Activated naive CD8-positive, alpha-beta T cell (primary cell): ENCODE data around the gene OCA2.
"Not testable (repeated sequence)": the region's sequence is repeated elsewhere in the genome, so short reads cannot be mapped to it uniquely, and the experiment has no call there.

ENCODE experiments used
- H3K27ac Mint-ChIP-seq: one replicate; pipeline ENCODE4 v1.8.0; 2021; ENCODE audit warnings: mixed read lengths
- H3K27me3 Mint-ChIP-seq: one replicate; pipeline ENCODE4 v1.8.0; 2021; ENCODE audit warnings: mixed read lengths
- H3K36me3 Mint-ChIP-seq: one replicate; pipeline ENCODE4 v1.8.0; 2021; ENCODE audit warnings: mixed read lengths
- H3K4me1 Mint-ChIP-seq: one replicate; pipeline ENCODE4 v1.8.0; 2021; ENCODE audit warnings: low read depth, mixed read lengths
- H3K4me3 Mint-ChIP-seq: one replicate; pipeline ENCODE4 v1.8.0; 2021; ENCODE audit warnings: mild to moderate bottlenecking, mixed read lengths
- H3K9me3 Mint-ChIP-seq: one replicate; pipeline ENCODE4 v1.8.0; 2021; ENCODE audit warnings: low read depth, mixed read lengths

Gene OCA2

DNA sequence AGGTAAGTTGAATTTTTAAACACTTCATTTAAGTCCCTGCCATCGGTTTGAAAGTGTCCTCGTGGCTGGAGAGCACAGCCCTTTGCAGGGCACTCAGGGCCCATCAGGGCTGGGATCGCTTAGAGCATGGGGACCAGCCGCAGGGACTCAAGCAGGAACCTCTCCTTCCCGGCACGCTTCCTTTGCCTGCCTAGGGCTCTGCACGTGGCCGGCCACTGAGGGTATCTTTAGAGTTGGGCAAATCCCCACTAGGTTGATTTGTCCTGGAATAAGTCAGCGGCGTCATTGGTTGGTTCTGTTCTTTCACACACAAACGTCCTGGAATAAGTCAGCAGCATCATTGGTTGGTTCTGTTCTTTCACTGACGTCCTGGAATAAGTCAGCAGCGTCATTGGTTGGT, 131.6 kb downstream of the OCA2 start:
- Mint-ChIP-seq H3K27me3 (no peaks in the 10 kb centered on the region), H3K4me1 (no peaks in the 10 kb centered on the region), H3K36me3 (no peaks in the 10 kb centered on the region), H3K9me3 (no peaks in the 10 kb centered on the region), H3K4me3 (no peak overlapping the region), H3K27ac (no peak overlapping the region)

DNA sequence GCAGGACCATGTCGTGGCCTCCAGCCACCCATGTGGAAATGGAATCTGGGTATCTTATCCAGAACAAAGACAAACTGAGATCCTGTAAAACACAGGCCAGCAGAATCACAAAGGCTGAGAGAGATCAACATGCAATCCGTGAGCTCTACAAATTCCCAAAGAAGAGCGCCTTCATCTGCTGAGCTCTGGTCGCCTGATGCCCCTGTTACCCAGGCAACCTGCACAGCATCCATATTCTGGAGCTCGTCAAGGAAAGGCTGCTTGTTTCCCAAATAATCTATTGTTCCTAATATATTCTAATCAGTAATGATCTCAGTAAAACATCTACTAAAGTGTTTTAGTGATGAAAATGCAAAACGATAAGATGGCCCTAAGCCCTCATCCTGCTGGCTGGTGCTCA, 133.6 kb downstream of the OCA2 start:
- H3K27ac Mint-ChIP-seq = no peak overlapping the region
- H3K36me3 Mint-ChIP-seq = no peaks in the 10 kb centered on the region
- H3K9me3 Mint-ChIP-seq = no peaks in the 10 kb centered on the region
- peaks cover 1% of the 10 kb centered on the region for H3K27me3 Mint-ChIP-seq
- no peak overlapping the region for H3K4me3 Mint-ChIP-seq
- H3K4me1 Mint-ChIP-seq = no peaks in the 10 kb centered on the region

DNA sequence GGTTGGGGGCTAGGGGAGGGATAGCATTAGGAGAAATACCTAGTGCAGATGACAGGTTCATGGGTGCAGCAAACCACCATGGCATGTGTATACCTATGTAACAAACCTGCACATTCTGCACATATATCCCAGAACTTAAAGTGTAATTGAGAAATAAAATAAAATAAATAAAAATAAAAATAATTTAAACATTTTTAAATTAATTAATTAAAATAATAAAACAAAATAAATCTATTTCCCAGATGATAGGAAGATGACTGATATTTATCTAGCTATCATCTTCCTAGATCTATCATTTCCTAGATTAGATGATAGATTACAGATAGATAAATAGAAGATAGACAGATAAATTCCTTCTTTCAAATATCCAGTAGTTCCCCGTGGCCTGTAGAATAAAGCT, 137.3 kb downstream of the OCA2 start:
- no peaks in the 10 kb centered on the region for H3K4me1 Mint-ChIP-seq

DNA sequence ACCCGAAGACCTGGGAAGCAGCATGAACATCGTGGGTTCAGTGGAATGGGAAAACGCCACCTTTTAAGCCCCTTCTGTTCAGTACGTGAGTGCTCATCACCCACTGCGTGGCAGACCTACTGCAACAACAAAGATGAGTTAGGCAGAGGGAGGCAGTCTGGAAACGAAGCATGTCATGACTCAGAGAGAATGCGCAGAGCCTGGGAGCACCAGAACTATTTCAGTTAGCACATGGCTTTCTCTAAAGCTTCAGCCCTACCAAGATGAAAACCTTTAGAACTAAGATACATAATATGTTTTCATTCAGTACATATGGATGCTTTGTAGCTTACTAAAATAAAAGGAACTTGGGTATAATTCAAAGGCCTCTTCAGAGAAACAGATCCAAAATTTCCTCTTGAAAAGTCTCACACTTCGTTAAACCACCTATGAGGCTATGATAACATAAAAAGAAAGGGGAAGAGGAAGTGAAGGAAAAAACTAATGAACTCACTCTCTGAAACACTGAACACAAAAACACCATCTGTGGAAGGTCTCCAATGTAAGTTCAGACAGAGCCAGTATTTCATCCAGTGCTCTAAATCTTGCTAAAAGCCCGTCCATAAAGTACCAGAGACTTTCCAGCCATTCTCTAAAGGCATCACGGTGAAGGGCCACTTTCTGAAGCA, 140.1 kb downstream of the OCA2 start:
- Mint-ChIP-seq H3K4me3 (no peak overlapping the region), H3K27ac (no peak overlapping the region), H3K36me3 (no peaks in the 10 kb centered on the region), H3K27me3 (peaks cover 1% of the 10 kb centered on the region), H3K4me1 (no peaks in the 10 kb centered on the region), H3K9me3 (no peaks in the 10 kb centered on the region)

More for the DNA sequence above, 137.3 kb downstream of the OCA2 start:
- Mint-ChIP-seq H3K36me3 (no peaks in the 10 kb centered on the region), H3K27ac (no peak overlapping the region), H3K9me3 (no peaks in the 10 kb centered on the region), H3K27me3 (peaks cover 1% of the 10 kb centered on the region), H3K4me3 (no peak overlapping the region)

DNA sequence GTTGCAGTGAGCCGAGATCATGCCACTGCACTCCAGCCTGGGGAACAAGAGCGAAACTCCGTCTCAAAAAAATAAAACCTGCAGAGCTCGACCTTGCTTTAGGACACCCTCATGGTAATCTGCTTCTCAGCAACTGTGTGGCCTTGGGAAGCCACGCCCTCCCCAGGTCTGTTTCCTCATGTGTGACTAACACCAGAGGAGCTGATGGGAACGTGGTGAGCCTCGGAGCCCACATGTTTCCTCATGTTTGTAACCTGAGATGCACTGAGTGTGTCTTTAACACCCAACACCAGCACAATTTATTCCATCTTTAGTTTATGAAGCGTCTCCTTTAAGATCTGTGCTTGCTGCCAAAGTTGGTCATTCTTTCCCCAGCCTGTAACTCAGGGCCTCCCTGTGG, 142.8 kb downstream of the OCA2 start:
- Mint-ChIP-seq H3K4me1 (no peaks in the 10 kb centered on the region), H3K4me3 (no peak overlapping the region), H3K27me3 (no peaks in the 10 kb centered on the region)

DNA sequence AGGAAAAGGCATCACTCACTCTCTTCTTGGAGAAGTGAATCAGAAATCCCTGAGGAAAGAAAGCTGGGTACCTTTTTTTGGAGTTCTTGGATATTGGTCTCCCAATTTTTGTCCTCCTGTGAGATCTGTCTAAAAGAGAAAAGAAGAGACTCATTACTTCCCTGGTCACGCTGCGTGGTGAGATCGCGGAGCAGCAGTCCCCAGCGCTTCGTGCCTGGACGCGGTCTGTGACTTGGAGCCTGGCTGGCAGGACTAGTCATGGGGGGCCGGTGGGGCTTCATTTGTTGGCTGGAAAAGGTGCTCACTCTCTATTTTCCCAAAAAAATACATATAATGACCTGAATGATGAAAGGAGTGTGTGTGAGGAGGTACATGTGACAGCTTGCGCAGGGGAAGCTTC, 144.0 kb downstream of the OCA2 start:
- no peak overlapping the region for H3K27ac Mint-ChIP-seq

More for the DNA sequence above, 142.8 kb downstream of the OCA2 start:
- Mint-ChIP-seq H3K36me3 (no peaks in the 10 kb centered on the region), H3K27ac (no peak overlapping the region), H3K9me3 (no peaks in the 10 kb centered on the region)

DNA sequence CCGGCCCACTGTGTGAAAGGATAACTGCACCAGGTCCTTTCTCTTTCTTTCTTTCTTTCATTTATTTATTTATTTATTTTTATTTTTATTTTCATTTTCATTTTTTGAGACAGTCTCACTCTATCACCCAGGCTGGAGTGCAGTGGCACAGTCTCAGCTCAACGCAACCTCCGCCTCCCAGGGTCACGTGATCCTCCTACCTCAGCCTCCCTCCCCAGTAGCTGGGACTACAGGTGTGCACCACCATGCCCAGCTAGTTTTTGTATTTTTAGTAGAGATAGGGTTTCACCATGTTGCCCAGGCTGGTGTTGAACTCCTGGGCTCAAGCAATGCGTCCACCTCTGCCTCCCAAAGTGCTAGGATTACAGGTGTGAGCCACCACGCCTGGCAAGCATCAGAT, 146.5 kb downstream of the OCA2 start:
- not testable (repeated sequence) for H3K4me1 Mint-ChIP-seq, H3K36me3 Mint-ChIP-seq, H3K4me3 Mint-ChIP-seq, H3K9me3 Mint-ChIP-seq, H3K27ac Mint-ChIP-seq, H3K27me3 Mint-ChIP-seq

More for the DNA sequence above, 144.0 kb downstream of the OCA2 start:
- Mint-ChIP-seq H3K36me3 (no peaks in the 10 kb centered on the region), H3K4me1 (no peaks in the 10 kb centered on the region), H3K27me3 (no peaks in the 10 kb centered on the region), H3K9me3 (no peaks in the 10 kb centered on the region), H3K4me3 (no peak overlapping the region)

DNA sequence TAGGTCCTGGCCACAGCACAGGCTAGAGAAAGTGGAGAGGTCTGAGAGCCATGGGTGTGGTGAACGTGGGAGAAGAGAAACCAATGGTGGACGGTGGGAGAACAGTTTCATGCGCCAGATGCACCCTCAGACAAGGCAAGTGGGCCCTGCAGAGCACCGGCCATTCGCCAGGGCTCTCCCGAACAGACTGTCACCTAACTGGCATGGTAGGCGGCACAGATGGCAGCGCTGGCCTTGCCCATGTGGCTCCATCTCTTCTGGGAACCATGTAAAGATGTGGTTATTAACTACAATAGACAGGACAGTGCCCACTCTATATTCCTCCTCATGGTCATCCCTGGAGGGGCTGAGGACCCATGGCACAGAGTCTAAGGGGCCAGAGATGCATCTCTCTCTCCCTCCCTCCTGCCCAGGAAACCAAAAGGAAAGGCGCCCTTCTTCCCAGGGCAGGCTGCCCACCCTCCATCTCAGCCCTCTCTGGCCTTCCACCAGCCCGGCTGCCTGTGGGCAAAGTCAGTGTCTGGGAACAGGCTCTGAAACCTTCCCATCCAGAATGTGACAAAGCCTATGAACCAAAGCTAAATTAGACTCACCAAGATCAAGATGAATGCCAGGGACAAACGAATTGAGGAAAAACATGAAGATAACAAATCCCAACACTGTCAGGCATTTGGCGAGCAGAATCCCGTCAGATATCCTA, 147.8 kb downstream of the OCA2 start:
- H3K9me3 Mint-ChIP-seq = no peaks in the 10 kb centered on the region
- H3K4me1 Mint-ChIP-seq = no peaks in the 10 kb centered on the region
- no peak overlapping the region for H3K4me3 Mint-ChIP-seq
- no peak overlapping the region for H3K27ac Mint-ChIP-seq
- no peaks in the 10 kb centered on the region for H3K36me3 Mint-ChIP-seq
- no peaks in the 10 kb centered on the region for H3K27me3 Mint-ChIP-seq

DNA sequence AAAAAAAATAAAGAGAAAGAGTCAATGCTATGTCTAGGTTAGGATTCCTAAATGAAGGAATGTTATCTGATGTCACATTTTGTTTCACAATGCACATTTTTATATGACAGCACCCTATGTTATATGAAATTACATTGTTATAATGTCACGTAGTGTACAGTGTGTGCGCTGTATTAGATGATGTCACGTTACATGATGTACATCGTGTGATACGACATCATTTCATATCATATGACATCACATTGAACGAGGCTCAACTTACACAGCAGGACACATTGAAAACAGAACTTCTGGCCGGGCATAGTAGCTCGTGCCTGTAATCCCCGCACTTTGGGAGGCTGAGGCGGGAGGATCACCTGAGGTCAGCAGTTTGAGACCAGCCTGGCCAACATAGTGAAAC, 150.0 kb downstream of the OCA2 start:
- no peak overlapping the region for H3K4me3 Mint-ChIP-seq
- no peaks in the 10 kb centered on the region for H3K27me3 Mint-ChIP-seq
- no peaks in the 10 kb centered on the region for H3K36me3 Mint-ChIP-seq
- H3K27ac Mint-ChIP-seq = no peak overlapping the region
- H3K9me3 Mint-ChIP-seq = no peaks in the 10 kb centered on the region
- H3K4me1 Mint-ChIP-seq = no peaks in the 10 kb centered on the region

DNA sequence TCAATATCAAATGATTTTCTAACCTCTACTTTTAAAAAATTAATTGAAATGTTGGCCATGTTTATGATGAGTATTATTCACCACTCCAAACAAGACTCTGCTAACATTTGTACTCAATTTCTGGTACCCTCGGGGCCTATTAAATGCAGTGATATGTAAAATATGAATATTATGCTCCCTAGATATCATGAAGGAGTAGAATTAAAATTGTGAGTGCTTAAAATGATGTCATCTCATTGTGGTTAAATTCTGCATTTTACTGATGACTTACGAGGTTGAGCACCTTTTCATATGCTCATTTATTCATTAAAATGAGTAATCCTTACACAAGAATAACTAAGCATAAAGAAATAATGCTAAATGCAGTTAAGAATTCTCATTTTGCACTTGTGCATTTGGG, 159.9 kb downstream of the OCA2 start:
- Mint-ChIP-seq H3K9me3 (no peaks in the 10 kb centered on the region), H3K4me1 (no peaks in the 10 kb centered on the region), H3K27me3 (peaks cover 2% of the 10 kb centered on the region), H3K27ac (no peak overlapping the region), H3K36me3 (no peaks in the 10 kb centered on the region), H3K4me3 (no peak overlapping the region)

DNA sequence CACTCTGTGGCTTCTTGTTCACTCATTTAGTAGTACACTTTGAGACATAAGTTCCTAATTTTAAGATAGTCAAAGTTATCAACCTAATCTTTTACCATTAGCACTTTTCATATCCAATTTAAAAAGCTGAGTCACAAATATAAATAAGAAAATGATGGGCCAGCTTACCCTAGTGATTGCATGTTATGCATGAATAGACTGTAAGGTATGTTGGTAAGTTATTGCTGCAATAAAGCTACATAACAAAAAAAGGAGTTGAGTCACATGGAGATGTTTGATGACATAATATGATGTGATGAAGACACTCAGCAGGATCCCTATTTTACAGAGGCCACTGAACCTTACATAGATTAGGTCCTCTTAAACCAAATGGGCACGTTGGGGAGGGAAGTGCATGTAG, 161.3 kb downstream of the OCA2 start:
- Mint-ChIP-seq H3K27ac (no peak overlapping the region), H3K36me3 (no peaks in the 10 kb centered on the region), H3K4me3 (no peak overlapping the region), H3K4me1 (no peaks in the 10 kb centered on the region), H3K9me3 (peaks cover 6% of the 10 kb centered on the region), H3K27me3 (peaks cover 3% of the 10 kb centered on the region)

DNA sequence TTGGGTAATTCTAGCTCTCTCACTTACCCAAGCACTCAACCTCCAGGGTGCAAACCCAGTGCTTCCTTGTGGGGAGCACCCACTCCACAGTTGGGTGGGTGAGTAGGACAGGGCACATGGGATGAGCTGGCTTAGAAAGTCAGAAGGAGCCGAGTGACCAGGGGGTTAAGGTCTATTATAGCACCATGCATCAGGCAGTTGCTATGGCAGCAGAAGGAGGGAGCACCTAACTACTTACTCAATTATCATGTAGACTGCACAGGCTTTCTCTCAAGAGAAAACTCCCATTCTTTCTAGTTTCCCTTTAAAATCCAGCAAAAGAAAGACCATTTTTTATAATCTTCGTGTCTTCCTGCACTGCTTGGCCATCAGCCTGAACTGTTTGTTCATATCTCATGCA, 163.0 kb downstream of the OCA2 start:
- no peak overlapping the region for H3K4me3 Mint-ChIP-seq
- no peaks in the 10 kb centered on the region for H3K36me3 Mint-ChIP-seq
- peaks cover 14% of the 10 kb centered on the region for H3K9me3 Mint-ChIP-seq
- H3K27me3 Mint-ChIP-seq = peaks cover 4% of the 10 kb centered on the region
- H3K27ac Mint-ChIP-seq = no peak overlapping the region
- H3K4me1 Mint-ChIP-seq = no peaks in the 10 kb centered on the region

DNA sequence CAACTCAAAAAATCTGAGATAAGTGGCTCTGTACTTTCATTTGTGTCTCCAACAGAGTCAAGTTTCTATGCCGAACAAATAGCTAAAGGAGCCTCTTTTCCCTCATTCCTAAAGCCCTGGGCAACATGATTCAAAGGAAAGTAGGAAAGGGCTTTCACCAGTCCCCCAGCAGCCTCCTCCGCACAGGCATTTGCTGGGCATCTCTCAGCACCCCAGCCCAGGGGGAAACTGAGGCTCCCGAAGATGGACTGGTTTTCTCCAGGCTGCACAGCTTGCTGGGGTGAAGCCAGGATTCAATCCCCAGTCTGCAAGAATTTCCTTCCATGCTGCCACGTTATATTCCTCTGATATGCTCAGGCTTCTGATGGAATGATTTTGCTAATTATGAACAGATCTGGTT, 163.8 kb downstream of the OCA2 start:
- Mint-ChIP-seq H3K27ac (no peak overlapping the region), H3K27me3 (peaks cover 5% of the 10 kb centered on the region), H3K36me3 (no peaks in the 10 kb centered on the region), H3K4me1 (no peaks in the 10 kb centered on the region), H3K4me3 (no peak overlapping the region), H3K9me3 (peaks cover 14% of the 10 kb centered on the region)

DNA sequence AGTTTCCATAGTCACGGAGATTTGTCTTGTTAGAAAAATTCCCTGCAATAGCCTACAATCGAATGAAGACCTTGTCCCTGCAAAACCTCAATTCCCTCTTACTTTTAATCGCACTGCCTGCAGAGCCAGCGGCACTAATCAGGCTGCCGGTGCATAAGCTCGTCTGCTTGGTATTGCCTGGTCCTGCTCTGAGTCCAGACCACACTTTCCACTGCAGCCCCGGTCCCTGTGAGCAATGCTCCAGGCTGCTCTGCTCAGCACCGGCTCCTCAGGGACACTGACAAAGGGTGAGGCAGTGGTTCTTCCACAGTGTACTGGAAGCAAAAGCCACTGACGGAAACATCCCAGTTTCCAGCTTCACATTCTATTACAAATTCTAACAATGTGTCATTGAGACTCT, 164.3 kb downstream of the OCA2 start:
- Mint-ChIP-seq H3K27ac (no peak overlapping the region), H3K4me3 (no peak overlapping the region), H3K27me3 (peaks cover 5% of the 10 kb centered on the region), H3K9me3 (peaks cover 14% of the 10 kb centered on the region), H3K4me1 (no peaks in the 10 kb centered on the region), H3K36me3 (no peaks in the 10 kb centered on the region)

DNA sequence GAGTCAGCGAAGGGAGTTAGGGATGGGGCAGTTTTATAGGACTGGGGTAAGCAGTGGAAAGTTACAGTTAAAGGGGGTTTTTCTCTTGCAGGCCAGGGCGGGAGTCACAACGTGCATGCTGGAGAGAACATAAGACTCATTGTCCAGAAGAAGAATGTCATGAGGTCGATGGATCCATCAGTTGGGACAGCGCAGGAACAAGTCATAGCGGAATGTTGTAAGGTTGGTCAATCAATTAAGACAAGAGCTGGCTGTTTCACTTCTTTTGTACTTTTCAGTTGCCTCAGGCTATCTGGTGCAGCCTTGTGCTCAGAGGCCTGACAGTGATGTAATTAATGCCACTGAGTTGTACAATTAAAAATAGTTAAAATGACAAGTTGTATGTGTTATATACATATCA, 165.6 kb downstream of the OCA2 start:
- Mint-ChIP-seq H3K4me1 (no peaks in the 10 kb centered on the region), H3K9me3 (peaks cover 14% of the 10 kb centered on the region), H3K27ac (no peak overlapping the region)

DNA sequence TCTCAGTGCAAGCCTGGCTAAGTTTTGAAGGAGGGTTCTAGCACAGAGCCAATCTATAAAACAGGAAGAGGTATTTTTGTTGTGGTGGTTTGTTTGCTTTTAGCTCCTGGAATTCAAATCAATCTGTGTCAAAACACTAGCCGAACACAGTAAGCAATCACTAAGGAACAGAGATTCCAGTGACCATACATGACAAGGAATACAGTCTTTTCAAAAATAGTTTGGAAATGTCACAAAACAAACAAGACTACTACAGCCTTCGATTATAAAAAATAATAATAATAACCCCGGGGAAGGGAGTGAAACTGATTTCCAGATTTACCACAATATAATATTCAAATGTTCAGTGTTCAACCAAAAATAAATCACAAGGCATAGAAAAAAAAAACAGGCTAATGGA, 166.5 kb downstream of the OCA2 start:
- Mint-ChIP-seq H3K27ac (no peak overlapping the region), H3K4me3 (no peak overlapping the region), H3K27me3 (peaks cover 5% of the 10 kb centered on the region), H3K9me3 (peaks cover 14% of the 10 kb centered on the region), H3K36me3 (no peaks in the 10 kb centered on the region), H3K4me1 (no peaks in the 10 kb centered on the region)

More for the DNA sequence above, 165.6 kb downstream of the OCA2 start:
- H3K4me3 Mint-ChIP-seq = no peak overlapping the region
- no peaks in the 10 kb centered on the region for H3K36me3 Mint-ChIP-seq
- peaks cover 5% of the 10 kb centered on the region for H3K27me3 Mint-ChIP-seq
